DMS 273 (cell line): ENCODE data around the gene PLXNA4.
A peak's percentile ranks its signal among the peaks of the same experiment; 100 is the strongest.

ENCODE experiments used
- DNase-seq: peaks from one replicate; lab custom pipeline; 2025; ENCODE audit not compliant: unreplicated experiment; lab: John Stamatoyannopoulos, UW

Gene PLXNA4

GRCh38 chr7:132371948-132372347 is 204.3 kb downstream of the PLXNA4 start:
- DNase-seq: no peak

GRCh38 chr7:132368246-132368900 is 207.9 kb downstream of the PLXNA4 start:
- DNase-seq: no peak

- no peak for DNase-seq
These were observed 208.5 kb downstream of the PLXNA4 start for GRCh38 chr7:132367795-132368194.

- DNase-seq: no peak
These were observed 209.3 kb downstream of the PLXNA4 start for GRCh38 chr7:132367004-132367403.

DNA sequence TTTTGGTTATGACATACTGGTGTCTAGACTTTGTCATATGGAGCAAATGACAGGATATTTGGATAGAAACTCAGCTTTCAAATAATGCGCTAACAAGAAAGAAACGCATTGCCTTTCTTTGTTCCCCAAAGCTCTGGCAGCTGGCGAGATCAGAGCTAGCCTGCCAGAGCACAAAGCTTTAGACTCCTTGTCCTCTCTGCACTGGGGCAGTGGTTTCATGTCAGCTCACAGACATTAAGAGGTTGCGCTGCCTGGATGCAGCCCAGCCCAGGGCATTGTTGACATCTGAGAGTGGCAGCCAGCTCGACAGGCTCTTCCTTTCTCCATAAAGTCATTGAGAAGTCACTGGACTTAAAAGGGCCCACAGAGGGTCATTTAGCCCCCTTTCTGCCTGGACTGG is 212.0 kb downstream of the PLXNA4 start:
- DNase-seq: no peak

DNA sequence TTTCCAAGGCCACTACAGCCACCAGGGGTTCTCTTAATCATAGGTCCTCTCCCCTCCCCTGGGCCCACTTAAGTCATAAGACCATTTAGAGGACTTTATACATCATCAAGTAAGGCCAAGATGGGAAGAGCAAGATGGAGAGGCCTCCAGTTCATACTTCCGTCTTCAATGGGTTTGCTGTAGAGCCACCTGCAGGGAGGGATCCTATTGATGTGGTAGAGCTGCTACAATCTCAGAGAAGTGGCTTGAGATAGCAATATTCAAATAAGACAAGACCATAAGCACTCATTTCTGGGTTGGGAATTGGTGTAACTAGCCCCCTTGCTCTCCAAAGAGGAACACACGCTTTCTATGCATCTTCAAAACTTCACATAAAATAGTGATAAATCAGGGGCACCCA is 214.2 kb downstream of the PLXNA4 start:
- DNase-seq: no peak

DNA sequence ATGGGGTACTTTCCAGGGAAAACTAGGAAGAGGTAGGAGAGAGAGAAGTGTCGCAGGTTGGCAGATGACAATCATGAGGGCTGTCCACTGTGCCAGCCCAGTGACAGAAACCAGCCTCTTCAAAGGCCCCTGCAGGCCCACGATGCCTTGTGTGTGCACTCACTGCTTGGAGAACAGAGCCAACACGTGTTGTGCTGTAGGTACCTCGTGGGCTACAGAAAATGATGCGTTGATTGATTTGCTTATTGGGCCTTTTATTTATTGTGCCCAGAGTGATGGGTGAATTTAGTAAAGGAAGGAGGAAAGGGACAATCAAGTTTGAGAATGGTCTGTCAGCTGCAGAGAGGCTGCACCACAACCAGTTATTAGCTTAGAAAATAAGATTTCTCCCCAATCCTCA is 215.1 kb downstream of the PLXNA4 start:
- DNase-seq: no peak

DNA sequence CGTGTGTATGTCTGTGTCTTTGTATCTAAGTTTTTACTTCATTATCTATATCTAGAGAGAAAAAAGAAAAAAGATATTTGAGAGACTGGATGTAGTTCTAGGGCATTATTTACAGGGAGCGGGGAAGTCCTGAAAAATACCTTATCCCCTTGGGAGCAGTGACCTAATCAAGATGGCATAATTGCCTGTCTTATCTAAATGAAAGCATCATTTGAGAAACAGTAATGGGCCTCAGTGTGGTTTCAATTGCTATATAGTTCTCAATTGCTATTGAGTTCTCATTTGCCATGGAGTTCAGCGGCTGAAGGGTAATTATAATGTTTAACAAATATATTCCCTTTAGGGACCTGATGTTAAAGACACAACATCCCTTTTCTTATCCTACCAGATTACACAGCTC is 216.5 kb downstream of the PLXNA4 start:
- no peak for DNase-seq

GRCh38 chr7:132355048-132355447 is 221.2 kb downstream of the PLXNA4 start:
- DNase-seq: no peak

GRCh38 chr7:132354527-132354926 is 221.7 kb downstream of the PLXNA4 start:
- DNase-seq: no peak

- DNase-seq: no peak
These were observed 222.3 kb downstream of the PLXNA4 start for GRCh38 chr7:132353936-132354335.

DNA sequence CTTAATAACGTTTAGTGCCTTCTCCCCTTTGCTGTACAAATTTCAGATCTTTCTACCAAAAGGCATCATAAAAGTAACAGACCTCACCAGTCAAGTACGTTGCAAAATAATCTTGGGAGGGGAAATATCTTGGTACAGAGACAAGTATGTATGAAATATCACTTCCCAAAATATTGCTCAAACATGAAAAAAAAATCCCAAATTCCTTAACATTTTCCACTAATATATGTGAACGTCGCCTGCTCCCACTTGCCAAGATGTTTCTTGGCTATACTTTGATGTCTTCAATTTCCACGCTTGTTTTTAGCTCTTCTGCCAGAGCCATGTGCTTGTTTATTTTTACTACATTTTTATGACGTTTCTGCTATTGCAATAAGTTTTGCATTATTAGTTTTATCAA is 223.5 kb downstream of the PLXNA4 start:
- no peak for DNase-seq

DNA sequence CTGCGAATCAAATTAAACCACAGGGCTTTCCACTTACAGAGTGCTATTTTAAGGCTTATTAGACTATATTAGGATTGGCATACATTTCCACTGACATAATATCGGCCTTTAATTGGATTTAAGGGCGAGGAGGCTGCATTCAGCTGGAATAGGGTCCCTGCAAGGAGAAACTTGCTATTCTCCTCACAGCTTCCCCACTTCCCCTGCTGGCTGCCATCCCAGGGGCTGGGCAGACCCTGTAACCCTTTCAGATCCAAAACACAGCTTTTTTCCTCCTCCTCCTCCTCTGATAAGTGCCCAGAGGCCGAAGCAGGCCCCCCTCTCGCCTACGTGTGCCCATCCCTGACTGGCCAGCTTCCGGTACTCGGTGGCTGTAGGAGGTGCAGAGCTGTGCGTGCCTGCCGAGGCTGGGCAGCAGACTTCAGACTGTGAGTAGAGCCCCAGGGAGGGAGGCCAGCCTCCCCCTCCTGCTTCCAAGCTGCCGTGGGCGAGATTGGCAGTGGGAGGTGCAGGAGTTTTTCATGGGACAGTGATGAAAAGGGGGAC is 224.2 kb downstream of the PLXNA4 start:
- DNase-seq: no peak

GRCh38 chr7:132350741-132351140 is 225.5 kb downstream of the PLXNA4 start:
- no peak for DNase-seq

DNA sequence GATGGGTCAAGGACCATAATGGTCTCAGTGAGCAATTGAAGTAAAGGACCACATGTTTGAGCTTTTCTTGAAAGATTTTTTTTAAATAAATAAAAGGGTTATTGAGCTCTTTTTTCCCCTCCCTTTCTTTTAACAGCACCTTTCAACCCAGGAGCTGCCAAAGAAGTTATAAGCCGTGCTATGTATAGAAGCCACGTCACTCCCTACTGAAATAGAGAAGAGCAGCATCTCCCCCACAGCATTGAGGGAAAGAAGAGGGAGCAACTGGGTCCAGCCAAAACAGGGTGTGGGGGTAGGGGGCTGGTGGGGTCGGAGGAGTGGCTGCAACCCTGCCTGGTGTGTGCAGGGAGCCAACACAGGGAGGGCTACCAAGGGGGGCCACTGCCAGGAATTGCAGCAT is 227.2 kb downstream of the PLXNA4 start:
- no peak for DNase-seq

DNA sequence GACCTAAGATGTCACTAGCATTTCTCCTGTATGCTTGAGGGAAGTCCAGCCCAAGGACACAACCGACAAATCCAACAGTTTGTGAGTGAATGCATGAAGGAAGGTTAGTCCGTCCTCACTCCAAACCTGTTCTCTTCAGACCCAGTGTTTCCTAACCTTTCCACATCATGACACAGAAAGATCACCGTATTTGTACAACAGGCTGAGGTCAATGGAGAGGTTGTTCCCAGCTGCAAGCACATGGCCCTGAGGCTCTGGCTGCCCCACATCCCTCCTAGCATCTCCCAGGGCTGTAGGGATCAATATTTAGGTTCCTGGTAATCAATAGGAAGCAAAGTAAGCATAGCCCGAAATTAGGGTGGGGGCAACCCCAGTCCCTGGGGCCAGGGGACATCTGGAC is 227.9 kb downstream of the PLXNA4 start:
- no peak for DNase-seq

- no peak for DNase-seq
These were observed 228.4 kb downstream of the PLXNA4 start for GRCh38 chr7:132347858-132348257.

DNA sequence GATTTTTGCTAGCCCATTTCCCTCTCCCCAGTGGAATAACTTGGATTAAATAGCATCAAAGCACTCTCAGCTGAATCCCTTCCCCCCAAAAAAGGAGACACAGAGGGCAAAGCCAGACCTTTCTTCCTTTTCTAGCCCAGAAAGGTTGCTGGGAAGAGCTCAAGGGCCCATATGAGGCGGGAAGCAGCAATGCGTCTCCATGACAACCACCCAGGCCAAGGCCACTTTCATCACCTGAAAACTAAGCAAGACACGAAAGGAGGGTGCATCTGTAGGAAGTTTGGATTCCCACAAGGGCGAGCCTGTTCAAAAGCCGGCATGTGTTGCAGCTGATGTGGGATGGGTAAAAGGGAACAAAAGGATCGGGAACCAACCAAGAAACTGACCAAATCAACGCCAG is 229.1 kb downstream of the PLXNA4 start:
- DNase-seq: peak; percentile 12

DNA sequence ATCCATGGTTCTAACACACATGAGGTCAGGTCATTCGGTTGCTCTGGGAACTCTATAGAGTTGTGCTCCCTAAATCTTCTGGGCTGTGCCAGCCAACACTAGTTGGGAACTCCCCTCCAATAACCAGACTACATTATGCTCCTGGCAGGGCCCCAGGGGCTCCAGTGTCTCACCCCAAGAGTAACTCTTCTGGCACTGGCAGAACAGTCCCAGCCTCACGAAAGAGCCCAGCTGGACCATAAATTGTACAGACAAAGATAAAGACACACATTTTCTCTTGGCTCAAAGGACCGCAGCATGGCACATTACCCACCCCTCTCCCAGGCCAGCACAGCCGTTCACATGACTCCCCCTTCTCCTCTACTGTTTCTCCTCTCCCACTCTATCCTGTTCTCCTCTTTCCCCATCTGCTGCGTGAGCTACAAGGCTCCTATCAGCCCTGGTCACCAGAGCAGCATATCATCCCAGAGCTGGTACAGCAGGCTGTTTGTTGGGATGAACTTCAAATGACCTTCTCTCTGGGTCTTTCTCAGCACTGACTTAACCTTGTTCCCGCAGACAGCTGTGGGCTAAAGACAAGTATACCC is 230.6 kb downstream of the PLXNA4 start:
- DNase-seq: peak; percentile 39

GRCh38 chr7:132345030-132345429 is 231.2 kb downstream of the PLXNA4 start:
- DNase-seq: no peak

- no peak for DNase-seq
These were observed 233.1 kb downstream of the PLXNA4 start for GRCh38 chr7:132343199-132343598.

DNA sequence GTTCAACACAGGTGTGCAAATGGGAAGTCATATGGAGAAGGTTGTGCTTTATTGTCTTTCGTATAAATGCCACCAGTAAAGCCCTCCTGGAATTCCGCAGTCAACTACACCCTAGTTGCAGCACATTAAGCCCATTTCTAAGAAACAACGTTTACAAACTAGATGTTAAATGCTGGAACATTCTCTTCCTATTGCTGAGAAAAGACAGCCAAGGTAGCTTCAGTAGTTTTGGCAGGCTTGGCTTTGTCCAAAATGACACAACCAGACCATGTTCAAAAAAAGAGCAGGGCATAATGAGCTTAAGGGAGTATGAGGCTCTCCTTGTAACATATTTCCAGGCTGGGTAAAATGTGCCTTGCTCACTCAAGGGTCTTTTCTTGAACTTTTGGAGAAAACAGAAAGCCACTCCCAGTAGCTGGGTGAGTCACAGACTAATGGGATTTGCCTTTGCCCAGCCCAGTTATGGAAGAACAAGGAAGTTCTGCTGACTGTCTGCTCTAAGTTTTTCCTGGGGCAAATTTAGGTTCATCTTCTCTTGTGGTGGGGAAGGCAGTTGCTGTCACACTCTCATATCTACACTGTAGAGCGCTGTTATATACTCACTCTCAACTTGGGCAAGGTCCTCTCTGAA is 238.7 kb downstream of the PLXNA4 start:
- no peak for DNase-seq
